K562 (cell line): ENCODE results near the gene PRDM12. TPM values are rescaled to one million over a fixed set of nuclear protein-coding genes. Genes with fewer than 3 reads are reported as not detected.

ENCODE experiments used
- ATAC-seq: fragments of 200-7000 bp; cut with Tn5 transposase; 3 replicates; pipeline ENCODE4 v1.9.1; 2020; ENCODE audit warnings: moderate library complexity
- BruUV-seq: library from RNA; stranded (reverse); fragments of 400-500 nt; replicated peaks from 2 replicates; lab custom pipeline; 2021; lab: Mats Ljungman, UMichigan
- CTCF ChIA-PET: fragments of 300-600 bp; formaldehyde crosslinking; extraction: SDS; loops from one replicate; lab custom pipeline; 2021; ENCODE audit warnings: low intra/inter-chr PET ratio; lab: Yijun Ruan, JAX
- POLR2A ChIA-PET: fragments of 300-600, 350-650 bp; sonication (Branson Sonifier 250); formaldehyde crosslinking; extraction: SDS; loops from one replicate; lab custom pipeline; 2021; ENCODE audit warnings: antibody characterized with exemption, inconsistent platforms; lab: Yijun Ruan, JAX
- DNase-seq, 4 experiments: peaks; one replicate each; pipeline versions ENCODE4 v3.0.0 to v3.0.0-alpha.2; 2011 to 2018; ENCODE audit warnings: low spot score in 3 of 4, mixed read lengths in 3 of 4; ENCODE audit errors: extremely low read depth in 1 of 4
- FAIRE-seq: peaks from 2 replicates; lab custom pipeline; 2011; peaks lifted over from hg19 to GRCh38; lab: Jason Lieb, UNC
- H2AFZ ChIP-seq: 2 replicates; pipeline ENCODE4 v1.6.0; 2011; ENCODE audit warnings: low read depth, low read length, control low read depth, inconsistent platforms
- H3K27ac ChIP-seq: fragments of 200-600 bp; 3 replicates; pipeline ENCODE4 v1.8.0; 2011; ENCODE audit warnings: low read depth, mild to moderate bottlenecking, control low read depth, inconsistent platforms, low read length, moderate library complexity, mixed read lengths; ENCODE audit errors: extremely low read depth
- H3K27me3 ChIP-seq, 2 experiments: fragments of 300-600 bp in 1 of 2; 2 replicates in 1 of 2; 3 replicates in 1 of 2; pipeline versions ENCODE4 v1.6.0 to v1.8.0; 2011; ENCODE audit warnings: inconsistent platforms in 2 of 2, low read length in 2 of 2, mild to moderate bottlenecking in 1 of 2, mixed read lengths in 1 of 2, moderate library complexity in 1 of 2; ENCODE audit not compliant: control insufficient read depth in 2 of 2, insufficient read depth in 2 of 2
- H3K36me3 ChIP-seq: fragments of 300-600 bp; 3 replicates; pipeline ENCODE4 v1.8.0; 2011; ENCODE audit warnings: mild to moderate bottlenecking, low read length, inconsistent platforms; ENCODE audit not compliant: control insufficient read depth, insufficient read depth
- H3K4me1 ChIP-seq, 2 experiments: fragments of 200-600 bp in 1 of 2; replicated peaks in 1 of 2; 2 replicates in 1 of 2; 3 replicates in 1 of 2; pipeline versions ENCODE4 v1.5.1 to v1.8.0; 2011; ENCODE audit warnings: inconsistent platforms in 2 of 2, low read length in 2 of 2, mild to moderate bottlenecking in 1 of 2, mixed read lengths in 1 of 2, moderate library complexity in 1 of 2; ENCODE audit not compliant: control insufficient read depth in 2 of 2, insufficient read depth in 2 of 2
- H3K4me2 ChIP-seq: 2 replicates; pipeline ENCODE4 v1.6.1; 2011; ENCODE audit warnings: low read length, control low read depth, inconsistent platforms, mixed read lengths; ENCODE audit not compliant: insufficient read depth
- H3K4me3 ChIP-seq: fragments of 200-600 bp; sonication (generic), shearing (Covaris generic); 2 replicates; pipeline ENCODE4 v1.5.1; 2016; ENCODE audit warnings: control low read depth, inconsistent platforms
- H3K79me2 ChIP-seq: fragments of 200-600 bp; 3 replicates; pipeline ENCODE4 v1.8.0; 2011; ENCODE audit warnings: low read length, inconsistent platforms; ENCODE audit not compliant: control insufficient read depth, insufficient read depth
- H3K9ac ChIP-seq, 2 experiments: 2 replicates each; pipeline versions ENCODE4 v1.6.0 to v1.6.1; 2011; ENCODE audit warnings: low read depth in 2 of 2, low read length in 2 of 2, control low read depth in 1 of 2, inconsistent platforms in 1 of 2, mild to moderate bottlenecking in 1 of 2, mixed read lengths in 1 of 2; ENCODE audit not compliant: insufficient read depth in 1 of 2
- H3K9me1 ChIP-seq: one replicate; pipeline ENCODE4 v1.6.0; 2011; ENCODE audit warnings: inconsistent platforms, mild to moderate bottlenecking, low read length, moderate library complexity; ENCODE audit not compliant: control insufficient read depth, insufficient read depth
- H3K9me3 ChIP-seq: replicated peaks from 2 replicates; pipeline ENCODE4 v1.5.1; 2011; ENCODE audit warnings: low read depth, low read length, inconsistent platforms; ENCODE audit not compliant: control insufficient read depth, insufficient read depth
- H4K20me1 ChIP-seq: replicated peaks from 2 replicates; pipeline ENCODE4 v1.6.1; 2011; ENCODE audit warnings: low read length, inconsistent platforms, mixed read lengths; ENCODE audit not compliant: control insufficient read depth, insufficient read depth
- BRCA1 ChIP-seq, 2 experiments: fragments of 450-650 bp in 1 of 2; sonication (generic) in 1 of 2; formaldehyde crosslinking in 1 of 2; IDR thresholded peaks; 2 replicates each; pipeline versions ENCODE4 v1.5.0 to v1.6.1; 2017 to 2020; ENCODE audit warnings: mild to moderate bottlenecking in 1 of 2, missing genetic modification reagents in 1 of 2
- CHD2 ChIP-seq: IDR thresholded peaks from 2 replicates; pipeline ENCODE4 v1.6.1; 2011; ENCODE audit warnings: low read depth, low read length
- HDAC8 ChIP-seq: fragments of 450-650 bp; IDR thresholded peaks from 2 replicates; pipeline ENCODE4 v1.6.1; 2016; ENCODE audit warnings: mild to moderate bottlenecking, missing genetic modification characterization, moderate library complexity, missing compliant biosample characterization
- POLR2G ChIP-seq: fragments of 200-400 bp; formaldehyde crosslinking; IDR thresholded peaks from 2 replicates; pipeline ENCODE4 v1.6.1; 2017; ENCODE audit warnings: low read depth, mild to moderate bottlenecking, antibody characterized with exemption, low read length, moderate library complexity
- POLR3G ChIP-seq: IDR thresholded peaks from 2 replicates; pipeline ENCODE4 v1.6.1; 2011; ENCODE audit not compliant: insufficient read length, insufficient replicate concordance; ENCODE audit errors: extremely low read depth
- RFX7 ChIP-seq: fragments of 250-450 bp; sonication (Bioruptor Pico); IDR thresholded peaks from 2 replicates; pipeline ENCODE4 v1.5.1; 2021; ENCODE audit warnings: mild to moderate bottlenecking
- SMC3 ChIP-seq: conservative IDR thresholded peaks from 2 replicates; pipeline ENCODE4 v1.6.1; 2011; ENCODE audit warnings: low read depth, low read length, improper control_type of control experiment; ENCODE audit not compliant: insufficient read depth
- ZNF395 ChIP-seq: fragments of 200-800 bp; sonication (Bioruptor generic); IDR thresholded peaks from 2 replicates; pipeline ENCODE4 v1.6.1; 2017; ENCODE audit warnings: missing genetic modification characterization, missing compliant biosample characterization
- ZNF699 ChIP-seq: fragments of 250-450 bp; sonication (Bioruptor Pico); IDR thresholded peaks from 2 replicates; pipeline ENCODE4 v1.8.0; 2021; ENCODE audit warnings: mild to moderate bottlenecking, moderate library complexity; ENCODE audit not compliant: insufficient replicate concordance
- WGBS: fragments of 100-300 bp; shearing (Covaris generic); methylation state at CpG from one replicate; pipeline ENCODE4 v1.1.6; 2016; ENCODE audit warnings: low coverage, mixed read lengths; ENCODE audit not compliant: insufficient coverage; ENCODE audit errors: missing lambda C conversion rate; 5-methylcytosine and 5-hydroxymethylcytosine counted together
- in situ Hi-C: fragments of 300-500 bp; cut with MboI; formaldehyde crosslinking; loops from 4 replicates; pipeline ENCODE4 v1.15.0; 2018; ENCODE audit warnings: inconsistent platforms, mixed read lengths
- intact Hi-C: fragments of 100-400 bp; cut with micrococcal nuclease; formaldehyde crosslinking; loops from 2 replicates; pipeline ENCODE4 v1.14.2; 2022
- polyA plus RNA-seq, 8 experiments: library from polyadenylated mRNA; depleted of rRNA in 4 of 8; stranded (reverse) in 5 of 8; unstranded in 3 of 8; fragments of >200 nt; fragmentation: Nextera tagmentation in 2 of 8; fragmentation: Illumina TruSeq in 1 of 8; extraction: Ambion mirVana in 2 of 8; extraction: Trizol in 1 of 8; gene quantifications; 2 replicates each; pipeline versions ENCODE4 v1.2.1 to v1.2.3, GENCODE V29; 2011 to 2014; ENCODE audit warnings: inconsistent platforms in 1 of 8, missing spikeins in 1 of 8
- total RNA-seq, 7 experiments: library from RNA; depleted of rRNA in 6 of 7; stranded (reverse); fragments of >200 nt in 6 of 7; fragmentation: Illumina TruSeq in 2 of 7; extraction: Trizol in 2 of 7; gene quantifications; 2 replicates each; pipeline versions ENCODE4 v1.2.1 to v1.2.3, GENCODE V29; 2011 to 2021; ENCODE audit warnings: low replicate concordance in 1 of 7

PRDM12 gene
- total and polyA plus RNA-seq, 9 of the 15 experiments (the other 6 are each of a cell fraction or from before 2014, with no cell fraction given): 0.04 to 0.22 (median 0.07) TPM; not detected in 3

DNA sequence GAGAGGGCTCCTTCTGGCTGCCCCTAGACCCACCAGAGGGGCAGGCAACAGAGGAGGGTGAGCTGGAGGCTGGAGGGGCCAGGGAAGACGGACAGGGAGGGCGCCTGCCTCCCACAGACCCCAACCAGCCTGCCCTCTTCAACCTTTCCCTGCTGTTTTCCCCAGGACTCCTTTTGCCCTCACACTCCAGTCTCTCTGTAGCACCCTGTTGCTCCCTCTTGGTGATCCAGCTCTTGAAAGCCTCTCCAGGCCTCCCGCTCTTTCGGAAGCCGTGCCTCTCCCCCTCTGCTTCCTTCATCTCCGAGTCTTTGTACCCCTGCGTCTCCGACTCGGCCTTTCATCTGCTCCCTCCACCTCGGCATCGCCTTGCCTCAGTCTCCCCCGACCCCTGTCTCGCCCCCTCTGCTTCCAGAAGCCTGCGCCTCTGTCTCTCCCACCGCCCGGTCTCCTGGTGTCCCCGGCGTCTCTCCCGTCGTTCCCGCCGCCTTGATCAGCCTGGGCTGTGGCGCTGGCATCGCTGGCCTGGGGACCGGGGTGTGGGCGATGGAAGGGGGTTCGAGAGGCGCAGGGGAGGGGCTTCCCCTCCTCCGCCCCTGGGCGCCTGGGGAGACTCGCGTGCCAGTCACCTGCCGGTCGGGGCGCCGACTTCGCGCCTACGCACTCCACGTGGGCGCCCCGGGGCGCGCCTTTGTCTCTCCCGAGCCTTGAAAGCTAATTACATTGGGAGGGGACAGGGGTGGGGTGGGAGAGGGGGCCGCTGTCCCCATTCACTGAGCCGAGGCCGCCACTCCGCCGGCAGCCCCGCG is 5.3 kb upstream of the PRDM12 start:
- Histone ChIP-seq H4K20me1 (peaks cover 6% of the 10 kb centered on the region), H3K9ac (no peak overlapping the region), H3K36me3 (no peaks in the 10 kb centered on the region), H3K9me1 (no peaks in the 10 kb centered on the region), H3K4me3 (no peak overlapping the region)
- CTCF ChIA-PET: no interaction called here
- ATAC-seq: no peak
- POLR2A ChIA-PET: interaction anchor here (0.7 kb wide), 1 partner anchor 18 kb away, joined by 3 read pairs; no protein-coding TSS in a partner anchor
- no TSS peak for BruUV-seq
- in situ Hi-C loops: no loop called here
- TF ChIP-seq ZNF699: no peak
- no peak for TF ChIP-seq CHD2
- TF ChIP-seq SMC3: no peak
- TF ChIP-seq BRCA1 (IDR thresholded peaks at IDR 0.05): no peak
- TF ChIP-seq BRCA1 (CRISPR knock-in tag; IDR thresholded peaks at IDR 0.05): no peak
- no peak for TF ChIP-seq RFX7 (CRISPR knock-in tag)
- no peak for TF ChIP-seq ZNF395 (CRISPR knock-in tag)
- TF ChIP-seq HDAC8 (tag): no peak
- TF ChIP-seq POLR3G: no peak
- no peak for TF ChIP-seq POLR2G
- TF ChIP-seq, all 486 proteins: peak for 0
- H3K27ac ChIP-seq: no peak overlapping the region
- H2AFZ ChIP-seq: no peak overlapping the region
- peaks cover 67 to 86% of the 10 kb centered on the region in 2 experiments for H3K27me3 ChIP-seq
- WGBS: 14% methylated on average over 9 of the region's 52 CpGs
- intact Hi-C loops: no loop called here
- H3K4me2 ChIP-seq: no peak overlapping the region
- H3K79me2 ChIP-seq: no peaks in the 10 kb centered on the region
- H3K4me1 ChIP-seq: peaks cover 0 to 48% of the 10 kb centered on the region in 2 experiments; a peak in 2 of 5 replicates
- no peak for FAIRE-seq
- H3K9me3 ChIP-seq: no peaks in the 10 kb centered on the region
- no peak for DNase-seq
